Ureter (tissue), 1 donor: ENCODE results near the gene GH1. TPM values are rescaled to one million over a fixed set of nuclear protein-coding genes. Genes with fewer than 3 reads are reported as not detected.
"Not testable (repeated sequence)": the region's sequence is repeated elsewhere in the genome, so short reads cannot be mapped to it uniquely, and the experiment has no call there.

ENCODE experiments used
- DNase-seq: peaks from one replicate; pipeline ENCODE4 v3.0.0-alpha.2; 2020; ENCODE audit warnings: low spot score
- total RNA-seq: library from RNA; stranded (reverse); gene quantifications from one replicate; pipeline ENCODE4 v1.2.4, GENCODE V29; 2023
- donor health status: DM: yes; HTN: yes; CAD: no.

The GH1 gene
- total RNA-seq, 1 donor from 2014 or later = not detected

- no peak for DNase-seq
Measured at GRCh38 chr17:63926164-63926563, 7.5 kb upstream of the GH1 start.

DNA sequence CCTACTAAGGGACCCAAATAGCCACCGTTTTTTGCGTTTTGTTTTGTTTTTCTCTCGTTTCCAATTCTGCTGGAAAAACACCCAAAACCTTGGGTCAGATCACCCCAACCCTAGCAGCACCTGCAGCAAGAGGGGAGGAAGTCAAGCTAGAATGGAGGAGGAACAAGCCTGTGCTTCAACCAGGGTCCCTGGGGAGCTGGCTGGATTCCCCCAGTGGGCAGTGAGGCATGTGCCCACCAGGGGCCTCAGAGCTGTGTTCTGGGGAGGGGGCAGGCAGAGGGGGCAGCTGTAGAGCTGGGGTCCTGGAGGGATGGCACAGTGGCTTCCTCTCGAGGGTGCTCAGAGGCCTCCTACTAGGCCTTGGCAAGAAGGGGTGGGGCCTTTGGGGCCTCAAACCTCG, 7.0 kb upstream of the GH1 start:
- DNase-seq = no peak

GRCh38 chr17:63922402-63922801, 3.8 kb upstream of the GH1 start:
- not testable (repeated sequence) for DNase-seq

GRCh38 chr17:63920779-63921178, 2.1 kb upstream of the GH1 start:
- DNase-seq = not testable (repeated sequence)

- DNase-seq = not testable (repeated sequence)
Measured at GRCh38 chr17:63920050-63920449, 1.4 kb upstream of the GH1 start.

- peak; percentile 67 for DNase-seq
Measured at GRCh38 chr17:63919311-63919723, 678 bp upstream of the GH1 start.

DNA sequence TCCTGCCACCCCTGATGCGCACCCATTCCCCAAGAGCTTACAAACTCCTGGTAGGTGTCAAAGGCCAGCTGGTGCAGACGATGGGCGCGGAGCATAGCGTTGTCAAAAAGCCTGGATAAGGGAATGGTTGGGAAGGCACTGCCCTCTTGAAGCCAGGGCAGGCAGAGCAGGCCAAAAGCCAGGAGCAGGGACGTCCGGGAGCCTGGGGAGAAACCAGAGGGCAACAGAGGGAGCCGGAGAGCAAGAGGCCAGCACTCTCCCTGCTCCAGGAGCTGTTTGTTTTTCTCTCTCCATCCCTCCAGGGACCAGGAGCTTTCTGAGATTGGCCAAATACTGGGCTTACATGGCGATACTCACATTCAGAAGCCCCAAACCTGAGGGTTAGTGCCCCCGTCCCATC, 334 bp downstream of the GH1 start:
- DNase-seq = no peak

DNA sequence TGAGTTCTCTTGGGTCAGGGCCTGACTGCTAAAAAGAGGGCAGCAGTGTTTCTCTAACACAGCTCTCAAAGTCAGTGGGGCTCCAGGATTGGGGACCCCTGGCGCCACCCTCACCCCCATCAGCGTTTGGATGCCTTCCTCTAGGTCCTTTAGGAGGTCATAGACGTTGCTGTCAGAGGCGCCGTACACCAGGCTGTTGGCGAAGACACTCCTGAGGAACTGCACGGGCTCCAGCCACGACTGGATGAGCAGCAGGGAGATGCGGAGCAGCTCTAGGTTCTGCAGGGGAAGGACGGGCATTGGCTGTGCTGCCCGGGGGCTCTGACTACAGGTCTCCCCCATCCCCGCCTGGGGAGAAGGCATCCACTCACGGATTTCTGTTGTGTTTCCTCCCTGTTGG, 993 bp downstream of the GH1 start:
- DNase-seq = no peak

DNA sequence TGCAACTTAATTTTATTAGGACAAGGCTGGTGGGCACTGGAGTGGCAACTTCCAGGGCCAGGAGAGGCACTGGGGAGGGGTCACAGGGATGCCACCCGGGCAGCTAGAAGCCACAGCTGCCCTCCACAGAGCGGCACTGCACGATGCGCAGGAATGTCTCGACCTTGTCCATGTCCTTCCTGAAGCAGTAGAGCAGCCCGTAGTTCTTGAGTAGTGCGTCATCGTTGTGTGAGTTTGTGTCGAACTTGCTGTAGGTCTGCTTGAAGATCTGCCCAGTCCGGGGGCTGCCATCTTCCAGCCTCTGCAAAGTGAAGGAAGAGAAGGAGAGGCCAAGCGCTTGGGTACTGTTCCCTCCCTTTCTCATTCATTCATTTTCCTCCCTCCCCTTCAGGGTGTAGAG, 1.4 kb downstream of the GH1 start:
- not testable (repeated sequence) for DNase-seq

DNA sequence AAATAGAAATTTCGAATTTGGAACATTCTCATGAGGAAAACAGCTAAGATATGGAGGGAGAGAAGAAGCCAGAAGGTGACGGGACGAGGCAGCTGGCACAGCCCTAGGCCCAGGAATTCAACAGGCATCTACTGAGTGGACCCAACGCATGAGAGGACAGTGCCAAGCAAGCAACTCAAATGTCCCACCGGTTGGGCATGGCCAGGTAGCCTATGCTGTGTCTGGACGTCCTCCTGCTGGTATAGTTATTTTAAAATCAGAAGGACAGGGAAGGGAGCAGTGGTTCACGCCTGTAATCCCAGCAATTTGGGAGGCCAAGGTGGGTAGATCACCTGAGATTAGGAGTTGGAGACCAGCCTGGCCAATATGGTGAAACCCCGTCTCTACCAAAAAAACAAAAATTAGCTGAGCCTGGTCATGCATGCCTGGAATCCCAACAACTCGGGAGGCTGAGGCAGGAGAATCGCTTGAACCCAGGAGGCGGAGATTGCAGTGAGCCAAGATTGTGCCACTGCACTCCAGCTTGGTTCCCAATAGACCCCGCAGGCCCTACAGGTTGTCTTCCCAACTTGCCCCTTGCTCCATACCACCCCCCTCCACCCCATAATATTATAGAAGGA, 2.0 kb downstream of the GH1 start:
- no peak for DNase-seq

GRCh38 chr17:63915753-63916152, 2.9 kb downstream of the GH1 start:
- not testable (repeated sequence) for DNase-seq

DNA sequence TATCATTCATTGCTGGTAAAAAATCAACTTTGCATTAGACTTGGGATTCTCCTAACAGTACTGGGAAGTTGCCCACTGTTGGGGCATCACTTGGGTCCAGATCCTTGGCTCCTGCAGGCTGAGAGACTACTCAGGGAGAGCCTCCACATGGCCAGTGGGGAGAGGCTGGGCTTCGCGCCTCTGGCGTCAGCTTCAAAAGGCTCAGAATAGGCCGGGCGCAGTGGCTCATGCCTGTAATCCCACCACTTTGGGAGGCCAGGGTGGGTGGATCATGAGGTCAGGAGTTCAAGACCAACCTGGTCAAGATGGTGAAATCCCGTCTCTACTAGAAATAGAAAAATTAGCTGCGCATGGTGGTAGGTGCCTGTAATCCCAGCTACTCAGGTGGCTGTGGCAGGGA, 4.2 kb downstream of the GH1 start:
- DNase-seq = no peak

DNA sequence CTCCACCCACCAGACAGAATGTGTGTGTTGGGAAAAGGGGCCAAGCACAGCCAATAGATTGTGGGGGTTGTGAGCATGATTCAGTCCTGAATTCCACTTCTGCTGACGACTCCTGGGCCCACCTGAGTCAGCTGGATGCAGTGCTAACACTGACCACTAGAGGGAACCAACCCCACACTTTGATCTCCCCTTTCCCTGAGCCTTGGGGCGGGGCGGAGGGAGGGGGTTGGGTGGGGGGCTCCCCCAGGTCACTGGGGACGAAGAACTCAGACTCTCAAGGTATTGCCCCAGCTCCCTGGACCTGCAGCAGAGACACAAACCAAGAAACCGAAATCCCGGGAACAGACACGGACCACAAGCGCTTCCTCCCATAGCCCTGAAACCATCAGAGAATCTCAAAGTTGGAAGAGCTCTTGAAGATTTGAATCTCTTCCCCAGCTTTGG, 7.0 kb downstream of the GH1 start:
- no peak for DNase-seq

GRCh38 chr17:63911041-63911635, 7.5 kb downstream of the GH1 start, which contains the start of gene CSHL1:
Gene CSHL1 (minus strand): TSS chr17:63911258. CDS start chr17:63911196, 62 bp downstream.
- DNase-seq = no peak

- no peak for DNase-seq
Measured at GRCh38 chr17:63910096-63910495, 8.5 kb downstream of the GH1 start.

GRCh38 chr17:63909586-63909985, 9.1 kb downstream of the GH1 start:
- not testable (repeated sequence) for DNase-seq

DNA sequence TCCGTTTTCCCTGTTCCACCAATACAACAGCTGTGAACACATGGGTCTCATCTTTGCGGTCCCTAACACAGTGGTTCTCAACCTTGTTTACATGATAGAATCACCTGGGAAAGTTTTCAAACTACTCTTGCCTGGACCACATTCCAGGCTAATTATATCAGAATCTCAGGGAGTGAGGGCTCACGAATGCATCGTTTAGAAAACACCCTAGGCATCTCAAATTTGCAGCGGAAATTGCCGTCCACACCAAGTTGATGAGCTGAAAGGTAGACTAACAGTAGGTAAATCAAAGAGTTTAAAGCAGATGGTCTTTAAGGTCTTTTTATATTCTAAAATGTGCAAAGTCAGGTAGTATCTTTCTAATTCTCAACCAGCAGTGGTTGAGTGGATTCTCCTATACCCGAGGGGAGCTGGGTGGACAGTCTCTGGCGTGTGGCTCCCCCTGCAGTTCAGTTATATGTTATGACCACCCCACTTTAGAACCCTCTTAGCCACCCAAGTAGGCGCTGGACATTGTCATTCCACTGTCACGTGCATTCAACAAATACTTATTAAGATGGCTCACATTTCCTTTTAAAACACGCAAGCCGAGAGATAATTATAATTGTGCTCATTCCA, 11.4 kb downstream of the GH1 start:
- DNase-seq = not testable (repeated sequence)

DNA sequence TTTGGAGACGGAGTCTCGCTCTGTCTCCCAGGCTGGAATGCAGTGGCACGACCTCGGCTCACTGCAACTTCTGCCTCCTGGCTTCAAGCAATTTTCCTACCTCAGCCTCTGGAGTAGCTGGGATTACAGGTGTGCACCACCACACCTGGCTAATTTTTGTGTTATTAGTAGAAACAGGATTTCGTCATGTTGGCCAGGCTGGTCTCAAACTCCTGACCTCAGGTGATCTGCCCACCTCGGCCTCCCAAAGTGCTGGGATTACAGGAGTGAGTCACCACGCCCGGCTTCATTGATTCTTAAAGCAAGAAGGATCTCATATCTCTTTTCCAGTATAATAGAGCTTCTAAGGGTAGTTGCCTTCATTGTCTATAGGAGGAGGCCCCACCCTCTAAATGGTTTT, 13.8 kb downstream of the GH1 start:
- not testable (repeated sequence) for DNase-seq

DNA sequence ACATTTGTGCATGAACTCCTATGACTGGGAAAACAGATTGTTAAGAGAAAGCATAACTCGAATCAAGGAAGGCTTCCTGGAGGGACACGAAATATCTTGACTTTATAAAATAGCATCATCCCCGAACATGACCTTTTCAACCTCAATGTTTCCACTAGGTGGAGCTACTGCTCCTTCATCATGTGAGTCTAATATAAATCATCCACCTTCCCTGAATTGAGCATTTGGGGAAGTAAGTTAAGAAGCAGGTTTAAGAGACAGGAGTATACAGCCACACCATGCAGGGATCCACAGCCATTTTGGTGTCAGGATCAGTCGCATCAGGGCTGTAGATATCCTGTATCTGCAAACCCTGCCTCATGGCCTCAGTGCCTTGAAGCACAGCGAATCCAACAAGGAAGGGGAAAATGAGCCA, 14.8 kb downstream of the GH1 start:
- DNase-seq = not testable (repeated sequence)

DNA sequence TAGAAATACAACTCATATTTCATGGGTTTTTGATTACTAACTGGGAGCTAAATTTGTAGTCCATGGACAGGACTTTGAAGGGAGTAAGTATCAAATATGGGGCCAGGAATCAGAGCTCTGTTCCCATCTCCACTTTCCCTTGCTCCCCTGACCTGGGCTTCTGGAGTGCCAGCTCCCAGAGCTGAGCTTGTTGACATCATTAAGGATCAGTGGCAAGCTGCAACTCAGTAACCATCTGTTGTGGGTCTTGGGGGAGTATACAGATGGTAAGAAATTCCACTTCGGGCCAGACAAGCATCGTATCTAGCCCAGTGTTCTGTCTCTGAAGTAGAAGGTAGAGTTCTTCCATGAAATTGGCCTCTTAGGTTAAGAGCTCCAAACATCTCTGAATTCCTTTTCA, 16.7 kb downstream of the GH1 start:
- not testable (repeated sequence) for DNase-seq

DNA sequence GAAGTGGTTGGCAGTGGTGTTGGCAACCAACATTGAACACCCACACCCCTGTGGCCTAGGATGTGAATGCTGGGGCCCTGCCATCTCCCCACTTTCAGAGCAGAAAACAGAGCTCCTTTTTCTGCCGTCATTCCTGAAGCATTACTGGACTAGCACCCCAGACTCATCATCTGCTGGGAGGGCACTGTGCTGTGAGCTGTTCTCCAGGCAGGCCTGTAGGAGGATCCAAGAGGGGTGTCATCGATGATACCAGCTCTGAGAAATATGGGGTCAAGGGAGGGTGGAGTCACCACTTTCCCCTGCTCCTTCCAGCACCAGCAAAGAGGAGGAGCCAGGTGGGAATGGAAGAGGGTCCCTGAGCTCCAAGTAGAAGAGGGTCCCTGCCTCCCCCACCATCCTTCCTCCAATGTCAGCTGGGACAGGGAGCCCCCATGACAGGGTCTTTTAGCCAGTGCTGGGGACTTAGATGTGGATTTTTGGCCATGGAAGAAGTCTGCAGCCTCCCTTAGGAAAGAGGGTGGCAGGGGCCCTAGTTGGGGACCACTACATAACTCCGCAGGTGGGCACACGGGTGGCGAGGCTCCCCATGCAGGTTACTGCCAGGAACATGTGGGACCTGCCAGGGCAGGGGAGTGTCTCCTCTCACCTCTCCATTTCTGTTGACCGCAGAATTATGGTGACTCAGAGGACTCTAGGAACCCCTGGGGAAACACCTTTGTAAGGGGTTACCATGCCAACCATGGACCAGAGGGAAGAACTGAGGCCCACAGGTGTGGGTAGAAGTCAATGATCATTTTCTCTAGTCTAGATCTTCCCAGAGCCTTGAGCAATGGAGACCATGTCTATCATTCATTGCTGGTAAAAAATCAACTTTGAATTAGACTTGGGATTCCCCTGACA, 19.5 kb downstream of the GH1 start:
- not testable (repeated sequence) for DNase-seq
